IMR-90 (cell line): ENCODE measurements around the gene CPN2. TPM values are rescaled to one million over a fixed set of nuclear protein-coding genes. Genes with fewer than 3 reads are reported as not detected.

Experiments used
- ATAC-seq: fragments of 200-7000 bp; cut with Tn5 transposase; 2 replicates; pipeline ENCODE4 v1.9.1; 2020; ENCODE audit warnings: low read depth, mild to moderate bottlenecking, moderate library complexity
- BruUV-seq: library from RNA; stranded (reverse); fragments of 400-500 nt; replicated peaks from 2 replicates; lab custom pipeline; 2021; lab: Mats Ljungman, UMichigan
- CTCF ChIA-PET: fragments of 300-600 bp; formaldehyde crosslinking; extraction: SDS; loops from one replicate; lab custom pipeline; 2021; ENCODE audit warnings: antibody characterized with exemption; lab: Yijun Ruan, JAX
- POLR2A ChIA-PET: fragments of 300-600 bp; sonication (Branson Sonifier 250); formaldehyde crosslinking; loops from one replicate; lab custom pipeline; 2022; ENCODE audit warnings: antibody characterized with exemption; ENCODE audit not compliant: unreplicated experiment; lab: Charles Lee
- DNase-seq: peaks from one replicate; pipeline ENCODE4 v3.0.0; 2013
- H2AFZ ChIP-seq: replicated peaks from 2 replicates; pipeline ENCODE3; 2013; ENCODE audit warnings: low read length, mild to moderate bottlenecking; ENCODE audit not compliant: poor library complexity
- H2AK5ac ChIP-seq: 2 replicates; pipeline ENCODE4 v1.6.1; 2013; ENCODE audit warnings: low read depth, low read length, inconsistent platforms
- H2AK9ac ChIP-seq: replicated peaks from 2 replicates; pipeline ENCODE3; 2013; ENCODE audit warnings: mild to moderate bottlenecking, low read depth, low read length, moderate library complexity; ENCODE audit not compliant: poor library complexity
- H2BK120ac ChIP-seq: 2 replicates; pipeline ENCODE4 v1.6.1; 2013; ENCODE audit warnings: low read depth, low read length, inconsistent platforms
- H2BK15ac ChIP-seq: 3 replicates; pipeline ENCODE4 v1.6.1; 2013; ENCODE audit warnings: low read depth, low read length, inconsistent platforms
- H2BK20ac ChIP-seq: 2 replicates; pipeline ENCODE4 v1.6.1; 2013; ENCODE audit warnings: low read depth, mild to moderate bottlenecking, inconsistent platforms, low read length, moderate library complexity
- H2BK5ac ChIP-seq: 2 replicates; pipeline ENCODE4 v1.6.1; 2013; ENCODE audit warnings: mild to moderate bottlenecking, low read depth, low read length, inconsistent platforms; ENCODE audit not compliant: poor library complexity, severe bottlenecking
- H3K14ac ChIP-seq: replicated peaks from 2 replicates; pipeline ENCODE4 v1.6.1; 2013; ENCODE audit warnings: low read depth, low read length, inconsistent platforms
- H3K18ac ChIP-seq: 2 replicates; pipeline ENCODE4 v1.6.1; 2013; ENCODE audit warnings: low read depth, low read length, control low read depth
- H3K23ac ChIP-seq: 2 replicates; pipeline ENCODE4 v1.6.1; 2013; ENCODE audit warnings: low read depth, low read length, inconsistent platforms
- H3K27ac ChIP-seq: 2 replicates; pipeline ENCODE4 v1.5.1; 2013; ENCODE audit warnings: mild to moderate bottlenecking, control low read depth, low read length; ENCODE audit not compliant: insufficient read depth
- H3K27me3 ChIP-seq: 2 replicates; pipeline ENCODE4 v1.6.1; 2013; ENCODE audit warnings: low read length; ENCODE audit not compliant: control insufficient read depth, insufficient read depth
- H3K36me3 ChIP-seq: 2 replicates; pipeline ENCODE4 v1.6.1; 2013; ENCODE audit warnings: low read length, mixed read lengths; ENCODE audit not compliant: control insufficient read depth, insufficient read depth
- H3K4ac ChIP-seq: 2 replicates; pipeline ENCODE4 v1.6.1; 2013; ENCODE audit warnings: low read depth, low read length, inconsistent platforms
- H3K4me1 ChIP-seq: 2 replicates; pipeline ENCODE4 v1.6.1; 2013; ENCODE audit warnings: low read length, mixed read lengths; ENCODE audit not compliant: control insufficient read depth, insufficient read depth
- H3K4me2 ChIP-seq: 2 replicates; pipeline ENCODE4 v1.6.1; 2013; ENCODE audit warnings: low read depth, mild to moderate bottlenecking, control low read depth, low read length, moderate library complexity
- H3K4me3 ChIP-seq: 2 replicates; pipeline ENCODE4 v1.5.1; 2013; ENCODE audit warnings: low read depth, mild to moderate bottlenecking, control low read depth, low read length, moderate library complexity; ENCODE audit not compliant: insufficient read depth
- H3K56ac ChIP-seq: 2 replicates; pipeline ENCODE4 v1.6.1; 2013; ENCODE audit warnings: low read length, inconsistent platforms; ENCODE audit not compliant: insufficient read depth; ENCODE audit errors: extremely low read depth
- H3K79me1 ChIP-seq, 2 experiments: 2 replicates each; pipeline ENCODE4 v1.6.1; 2013; ENCODE audit warnings: low read length in 2 of 2, inconsistent platforms in 1 of 2, low read depth in 1 of 2
- H3K9ac ChIP-seq: 2 replicates; pipeline ENCODE4 v1.6.1; 2013; ENCODE audit warnings: low read depth, low read length, control low read depth
- H3K9me1 ChIP-seq: 2 replicates; pipeline ENCODE4 v1.6.1; 2013; ENCODE audit warnings: low read length, inconsistent platforms; ENCODE audit not compliant: insufficient read depth
- H3K9me3 ChIP-seq: 2 replicates; pipeline ENCODE4 v1.6.1; 2013; ENCODE audit warnings: low read length; ENCODE audit not compliant: control insufficient read depth, insufficient read depth
- H4K20me1 ChIP-seq: 2 replicates; pipeline ENCODE4 v1.6.1; 2013; ENCODE audit warnings: low read length, inconsistent platforms; ENCODE audit not compliant: insufficient read depth
- H4K5ac ChIP-seq: 2 replicates; pipeline ENCODE4 v1.6.1; 2013; ENCODE audit warnings: mild to moderate bottlenecking, low read depth, low read length, control low read depth
- H4K8ac ChIP-seq, 2 experiments: 2 replicates each; pipeline ENCODE4 v1.6.1; 2013; ENCODE audit warnings: low read depth in 2 of 2, low read length in 2 of 2, control low read depth in 1 of 2, inconsistent platforms in 1 of 2
- H4K91ac ChIP-seq: 2 replicates; pipeline ENCODE4 v1.6.1; 2013; ENCODE audit warnings: low read depth, low read length, inconsistent platforms; ENCODE audit not compliant: insufficient read depth
- BHLHE40 ChIP-seq: fragments of 150-350 bp; IDR thresholded peaks from 2 replicates; pipeline ENCODE4 v1.6.1; 2016; ENCODE audit warnings: mild to moderate bottlenecking, low read depth, low read length
- CEBPB ChIP-seq: IDR thresholded peaks from 2 replicates; pipeline ENCODE4 v1.6.1; 2012; ENCODE audit warnings: low read depth, low read length, improper control_type of control experiment
- CHD1 ChIP-seq: IDR thresholded peaks from 2 replicates; pipeline ENCODE4 v1.6.1; 2012; ENCODE audit warnings: low read depth, low read length, improper control_type of control experiment
- ELK1 ChIP-seq: fragments of 150-350 bp; IDR thresholded peaks from 2 replicates; pipeline ENCODE4 v1.6.1; 2016; ENCODE audit warnings: low read depth, mild to moderate bottlenecking, low read length, moderate library complexity, borderline replicate concordance
- FOS ChIP-seq: fragments of 150-350 bp; IDR thresholded peaks from 2 replicates; pipeline ENCODE4 v1.6.1; 2016; ENCODE audit warnings: low read depth, low read length
- MAFK ChIP-seq: IDR thresholded peaks from 2 replicates; pipeline ENCODE4 v1.6.1; 2012; ENCODE audit warnings: low read depth, low read length, improper control_type of control experiment
- MAZ ChIP-seq: IDR thresholded peaks from 2 replicates; pipeline ENCODE4 v1.6.1; 2012; ENCODE audit warnings: low read depth, mild to moderate bottlenecking, low read length, improper control_type of control experiment, moderate library complexity, borderline replicate concordance
- MXI1 ChIP-seq: IDR thresholded peaks from 2 replicates; pipeline ENCODE4 v1.6.1; 2012; ENCODE audit warnings: low read depth, mild to moderate bottlenecking, low read length, moderate library complexity, borderline replicate concordance
- RAD21 ChIP-seq: IDR thresholded peaks from 2 replicates; pipeline ENCODE4 v1.6.1; 2012; ENCODE audit warnings: low read length, improper control_type of control experiment
- RCOR1 ChIP-seq: IDR thresholded peaks from 2 replicates; pipeline ENCODE4 v1.6.1; 2012; ENCODE audit warnings: mild to moderate bottlenecking, low read length, improper control_type of control experiment; ENCODE audit not compliant: insufficient replicate concordance
- RFX5 ChIP-seq: IDR thresholded peaks from 2 replicates; pipeline ENCODE4 v1.8.0; 2012; ENCODE audit warnings: low read depth, mild to moderate bottlenecking, low read length, moderate library complexity
- SMC3 ChIP-seq: fragments of 150-350 bp; IDR thresholded peaks from 2 replicates; pipeline ENCODE4 v1.6.1; 2016; ENCODE audit warnings: low read depth, mild to moderate bottlenecking, antibody characterized with exemption, low read length, moderate library complexity
- USF2 ChIP-seq: fragments of 150-350 bp; IDR thresholded peaks from 2 replicates; pipeline ENCODE4 v1.6.1; 2017; ENCODE audit warnings: mild to moderate bottlenecking, antibody characterized with exemption, low read length, low read depth
- WGBS, 2 experiments: methylation state at CpG; one replicate each; pipeline versions ENCODE4 v1.1.5 to v1.1.7; 2013; ENCODE audit warnings: missing lambda C conversion rate in 2 of 2; ENCODE audit not compliant: insufficient read length in 1 of 2; ENCODE audit errors: extremely low coverage in 2 of 2; 5-methylcytosine and 5-hydroxymethylcytosine counted together
- dilution Hi-C: fragments of 300-500 bp; cut with HindIII; formaldehyde crosslinking; loops from one replicate; pipeline ENCODE4 v1.14.3; 2018; ENCODE audit warnings: low sequenced_read_pairs; ENCODE audit not compliant: unreplicated experiment
- in situ Hi-C: fragments of 300-500 bp; cut with MboI; formaldehyde crosslinking; loops from 3 replicates; pipeline ENCODE4 v1.14.3; 2019; ENCODE audit warnings: low sequenced_read_pairs, inconsistent platforms, mixed read lengths
- intact Hi-C: fragments of 100-400 bp; cut with micrococcal nuclease; formaldehyde crosslinking; loops from 2 replicates; pipeline ENCODE4 v1.10.0; 2022
- polyA plus RNA-seq, 3 experiments: library from polyadenylated mRNA; depleted of rRNA; stranded (reverse); fragments of >200 nt; gene quantifications; 2 replicates each; pipeline ENCODE4 v1.2.3, GENCODE V29; 2012; ENCODE audit warnings: low replicate concordance in 1 of 3
- total RNA-seq: library from RNA; depleted of rRNA; stranded (reverse); fragments of >200 nt; gene quantifications from 2 replicates; pipeline ENCODE4 v1.2.3, GENCODE V29; 2012

CPN2 gene
- total and polyA plus RNA-seq, 2 of the 4 experiments (the other 2 are of a cell fraction): 0.07 TPM; not detected in 1

GRCh38 chr3:194387926-194388418 is 36.8 kb upstream of the CPN2 start:
- H2BK20ac ChIP-seq: no peak overlapping the region
- no peak overlapping the region for H3K27ac ChIP-seq
- peaks cover 34% of the 10 kb centered on the region for H3K27me3 ChIP-seq
- H2BK15ac ChIP-seq: no peak overlapping the region
- dilution Hi-C loops: no loop called here
- no TSS peak for BruUV-seq
- ATAC-seq (no peak), DNase-seq (no peak)
- no peak overlapping the region for H4K5ac ChIP-seq
- H2AFZ ChIP-seq: no peak overlapping the region
- no peaks in the 10 kb centered on the region; the same call in none of the 2 replicates for H3K9me3 ChIP-seq
- H2BK5ac ChIP-seq: no peak overlapping the region
- H3K79me1 ChIP-seq: no peaks in the 10 kb centered on the region
- no peaks in the 10 kb centered on the region for H4K20me1 ChIP-seq
- no peak overlapping the region for H3K18ac ChIP-seq
- no peak overlapping the region for H3K14ac ChIP-seq
- H3K56ac ChIP-seq: no peak overlapping the region
- no peaks in the 10 kb centered on the region for H3K9me1 ChIP-seq
- no peak overlapping the region for H2AK5ac ChIP-seq
- POLR2A ChIA-PET: no interaction called here
- CTCF ChIA-PET: no interaction called here
- H3K4me2 ChIP-seq: no peak overlapping the region
- in situ Hi-C loops: no loop called here
- no peak overlapping the region for H3K9ac ChIP-seq
- H4K8ac ChIP-seq: no peak overlapping the region
- H3K4me1 ChIP-seq: no peaks in the 10 kb centered on the region
- no peak overlapping the region for H3K23ac ChIP-seq
- no peak overlapping the region for H3K4me3 ChIP-seq
- H3K36me3 ChIP-seq: no peaks in the 10 kb centered on the region
- 80% methylated on average over 1 of the region's 8 CpGs; no CpG with 5 or more reads in 1 of the 2 experiments for WGBS, 2 experiments
- TF ChIP-seq CEBPB (no peak), FOS (no peak), CHD1 (no peak), RCOR1 (no peak), USF2 (no peak), MAZ (no peak), MAFK (no peak), ELK1 (no peak), BHLHE40 (no peak), RAD21 (no peak), SMC3 (no peak), MXI1 (no peak), RFX5 (no peak)
- no peak overlapping the region for H2AK9ac ChIP-seq
- H2BK120ac ChIP-seq: no peak overlapping the region
- no peak overlapping the region for H4K91ac ChIP-seq
- H3K4ac ChIP-seq: no peak overlapping the region
- intact Hi-C loops: no loop called here
